Colonic mucosa (tissue), 4 donors: ENCODE results near the gene POLR1G. TPM values are rescaled to one million over a fixed set of nuclear protein-coding genes. Genes with fewer than 3 reads are reported as not detected.
A peak's percentile ranks its signal among the peaks of the same experiment; 100 is the strongest.

ENCODE experiments used
- DNase-seq: peaks from one replicate; pipeline ENCODE4 v3.0.0-alpha.2; 2020
- H3K27ac ChIP-seq: fragments of 200-600 bp; one replicate; pipeline ENCODE4 v1.8.0; 2021
- H3K27me3 ChIP-seq: fragments of 200-600 bp; one replicate; pipeline ENCODE4 v1.8.0; 2021
- H3K36me3 ChIP-seq: fragments of 200-600 bp; one replicate; pipeline ENCODE4 v1.8.0; 2021
- H3K4me1 ChIP-seq: fragments of 200-600 bp; one replicate; pipeline ENCODE4 v1.8.0; 2021; ENCODE audit warnings: mild to moderate bottlenecking
- H3K4me3 ChIP-seq: fragments of 200-600 bp; one replicate; pipeline ENCODE4 v1.8.0; 2021
- H3K9ac ChIP-seq, 2 donors: one replicate each; pipeline ENCODE4 v1.7.0; 2013; ENCODE audit warnings: control low read depth in 2 of 2, low read depth in 2 of 2, low read length in 2 of 2
- H3K9me3 ChIP-seq: fragments of 200-600 bp; one replicate; pipeline ENCODE4 v1.8.0; 2021
- CTCF ChIP-seq: fragments of 200-600 bp; IDR thresholded peaks from one replicate; pipeline ENCODE4 v1.8.0; 2022; ENCODE audit warnings: antibody characterized with exemption, mild to moderate bottlenecking
- intact Hi-C: fragments of 100-400 bp; cut with DNase I; formaldehyde crosslinking; loops from one replicate; pipeline ENCODE4 v1.14.1; 2022
- total RNA-seq, 2 donors: library from RNA; stranded (reverse); fragmentation: NEBNext Ultra II Directional in 1 of 2; extraction: Animal tissue kit (Norgen Biotek cat#: 25700) in 1 of 2; gene quantifications; one replicate each; pipeline ENCODE4 v1.2.1, GENCODE V29; 2021
- donor health status: healthy.
- donor health status: DM: no; HTN: no; CAD: no.
- donor health status: DM: no; HTN: no; CAD: no.

POLR1G gene
- total RNA-seq, 2 donors from 2014 or later = 2.0 to 8.5 TPM

- peak; percentile 100 for DNase-seq
- H3K36me3 ChIP-seq = no peaks in the 10 kb centered on the region
- TF ChIP-seq CTCF = no peak
- H3K9me3 ChIP-seq = no peaks in the 10 kb centered on the region
- H3K27me3 ChIP-seq = no peaks in the 10 kb centered on the region
- H3K4me1 ChIP-seq = no peaks in the 10 kb centered on the region
- intact Hi-C loops = no loop called here
- peak within 1 kb of the TSS; percentile 44 to 73 for H3K9ac ChIP-seq
- peak within 1 kb of the TSS; percentile 71 for H3K27ac ChIP-seq
- H3K4me3 ChIP-seq = peak within 1 kb of the TSS; percentile 85
These were observed 35.8 kb upstream of the POLR1G start, which contains the start of gene ERCC2 for GRCh38 chr19:45370410-45371204. Gene ERCC2 (minus strand): TSS chr19:45370573. CDS start chr19:45370540, 33 bp downstream.

- intact Hi-C loops = no loop called here
- TF ChIP-seq CTCF = no peak
- no peak for DNase-seq
- Histone ChIP-seq H3K4me3 (no peak overlapping the region), H3K27me3 (no peaks in the 10 kb centered on the region), H3K36me3 (no peaks in the 10 kb centered on the region), H3K9me3 (no peaks in the 10 kb centered on the region), H3K4me1 (no peaks in the 10 kb centered on the region), H3K9ac (no peak overlapping the region), H3K27ac (no peak overlapping the region)
These were observed 30.3 kb upstream of the POLR1G start for GRCh38 chr19:45376045-45376724.

GRCh38 chr19:45380107-45380506 lies 26.3 kb upstream of the POLR1G start:
- H3K4me1 ChIP-seq = no peaks in the 10 kb centered on the region
- H3K27me3 ChIP-seq = peaks cover 5% of the 10 kb centered on the region
- no peaks in the 10 kb centered on the region for H3K9me3 ChIP-seq
- intact Hi-C loops = no loop called here
- H3K9ac ChIP-seq = no peak overlapping the region
- H3K27ac ChIP-seq = no peak overlapping the region
- TF ChIP-seq CTCF = no peak
- H3K4me3 ChIP-seq = no peak overlapping the region
- no peaks in the 10 kb centered on the region for H3K36me3 ChIP-seq
- DNase-seq = no peak

GRCh38 chr19:45382426-45382825 lies 24.0 kb upstream of the POLR1G start:
- no peaks in the 10 kb centered on the region for H3K4me1 ChIP-seq
- no peak overlapping the region for H3K9ac ChIP-seq
- no peak for DNase-seq
- peaks cover 14% of the 10 kb centered on the region for H3K27me3 ChIP-seq
- TF ChIP-seq CTCF = no peak
- H3K27ac ChIP-seq = no peak overlapping the region
- intact Hi-C loops = no loop called here
- H3K9me3 ChIP-seq = no peaks in the 10 kb centered on the region
- H3K36me3 ChIP-seq = no peaks in the 10 kb centered on the region
- no peak overlapping the region for H3K4me3 ChIP-seq

GRCh38 chr19:45385392-45386221 lies 20.8 kb upstream of the POLR1G start:
- Histone ChIP-seq H3K9ac (no peak overlapping the region), H3K9me3 (no peaks in the 10 kb centered on the region), H3K4me1 (no peaks in the 10 kb centered on the region), H3K27ac (no peak overlapping the region), H3K4me3 (no peak overlapping the region), H3K27me3 (peaks cover 14% of the 10 kb centered on the region), H3K36me3 (no peaks in the 10 kb centered on the region)
- intact Hi-C loops = no loop called here
- no peak for DNase-seq
- no peak for TF ChIP-seq CTCF
